HL-60/S4 (cell line): ENCODE results near the gene SYNGR2.
"Not testable (repeated sequence)": the region's sequence is repeated elsewhere in the genome, so short reads cannot be mapped to it uniquely, and the experiment has no call there.

Source experiments
- in situ Hi-C: fragments of 300-500 bp; cut with MboI; formaldehyde crosslinking; loops from 2 replicates; pipeline ENCODE4 v1.14.3; 2022; ENCODE audit warnings: low sequenced_read_pairs

The SYNGR2 gene

DNA sequence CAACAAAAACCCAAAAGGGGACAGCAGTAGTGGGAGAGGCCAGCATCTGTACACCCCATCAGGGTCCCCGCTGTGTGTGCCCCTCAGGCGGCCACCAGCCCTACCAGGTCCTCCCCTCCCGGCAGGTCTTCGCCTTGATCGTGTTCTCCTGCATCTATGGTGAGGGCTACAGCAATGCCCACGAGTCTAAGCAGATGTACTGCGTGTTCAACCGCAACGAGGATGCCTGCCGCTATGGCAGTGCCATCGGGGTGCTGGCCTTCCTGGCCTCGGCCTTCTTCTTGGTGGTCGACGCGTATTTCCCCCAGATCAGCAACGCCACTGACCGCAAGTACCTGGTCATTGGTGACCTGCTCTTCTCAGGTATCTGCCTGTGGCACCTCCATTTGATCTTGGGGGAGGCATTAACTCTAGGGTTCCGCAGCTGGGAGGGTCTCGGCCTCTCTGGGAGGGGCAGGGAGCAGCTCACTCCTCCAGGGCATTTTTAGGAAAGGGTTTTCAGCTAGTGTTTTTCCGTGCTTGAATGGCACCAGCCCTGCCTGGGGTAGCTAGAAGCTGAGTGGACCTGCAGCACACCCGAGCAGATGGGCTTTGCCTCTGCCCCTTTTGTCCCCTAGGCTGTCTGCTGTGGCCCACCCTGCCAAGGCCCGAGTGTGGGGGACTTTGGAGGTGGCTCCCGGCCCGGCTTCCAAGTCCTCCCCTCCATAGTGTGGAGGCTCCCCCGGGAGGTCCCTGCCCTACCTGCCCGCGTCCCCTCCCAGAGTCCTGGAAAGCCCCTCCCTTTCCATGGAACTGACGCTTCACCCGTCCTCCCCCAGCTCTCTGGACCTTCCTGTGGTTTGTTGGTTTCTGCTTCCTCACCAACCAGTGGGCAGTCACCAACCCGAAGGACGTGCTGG is 2.6 kb downstream of the SYNGR2 start:
- in situ Hi-C loops: no loop called here

- in situ Hi-C loops: not testable (repeated sequence)
These were observed 3.3 kb downstream of the SYNGR2 start for GRCh38 chr17:78171591-78172248.

DNA sequence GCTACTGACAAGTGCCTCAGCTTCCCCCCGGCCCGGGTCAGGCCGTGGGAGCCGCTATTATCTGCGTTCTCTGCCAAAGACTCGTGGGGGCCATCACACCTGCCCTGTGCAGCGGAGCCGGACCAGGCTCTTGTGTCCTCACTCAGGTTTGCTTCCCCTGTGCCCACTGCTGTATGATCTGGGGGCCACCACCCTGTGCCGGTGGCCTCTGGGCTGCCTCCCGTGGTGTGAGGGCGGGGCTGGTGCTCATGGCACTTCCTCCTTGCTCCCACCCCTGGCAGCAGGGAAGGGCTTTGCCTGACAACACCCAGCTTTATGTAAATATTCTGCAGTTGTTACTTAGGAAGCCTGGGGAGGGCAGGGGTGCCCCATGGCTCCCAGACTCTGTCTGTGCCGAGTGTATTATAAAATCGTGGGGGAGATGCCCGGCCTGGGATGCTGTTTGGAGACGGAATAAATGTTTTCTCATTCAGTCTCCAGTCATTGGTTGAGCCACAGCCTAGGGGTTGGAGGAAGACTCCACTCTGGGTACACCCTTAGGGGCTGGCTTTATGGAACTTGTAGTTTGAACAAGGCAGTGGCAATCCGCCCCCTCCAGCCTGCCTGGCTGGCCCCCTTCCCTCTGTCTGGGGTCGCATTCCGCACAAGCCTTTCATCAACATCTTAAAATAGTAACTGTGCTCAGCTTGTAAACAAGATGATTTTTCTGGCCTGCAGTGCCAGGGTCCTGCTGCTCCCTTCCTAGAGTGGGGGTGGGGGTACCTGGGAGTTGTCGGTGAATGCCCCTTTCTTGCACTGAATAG is 4.1 kb downstream of the SYNGR2 start:
- in situ Hi-C loops: no loop called here

DNA sequence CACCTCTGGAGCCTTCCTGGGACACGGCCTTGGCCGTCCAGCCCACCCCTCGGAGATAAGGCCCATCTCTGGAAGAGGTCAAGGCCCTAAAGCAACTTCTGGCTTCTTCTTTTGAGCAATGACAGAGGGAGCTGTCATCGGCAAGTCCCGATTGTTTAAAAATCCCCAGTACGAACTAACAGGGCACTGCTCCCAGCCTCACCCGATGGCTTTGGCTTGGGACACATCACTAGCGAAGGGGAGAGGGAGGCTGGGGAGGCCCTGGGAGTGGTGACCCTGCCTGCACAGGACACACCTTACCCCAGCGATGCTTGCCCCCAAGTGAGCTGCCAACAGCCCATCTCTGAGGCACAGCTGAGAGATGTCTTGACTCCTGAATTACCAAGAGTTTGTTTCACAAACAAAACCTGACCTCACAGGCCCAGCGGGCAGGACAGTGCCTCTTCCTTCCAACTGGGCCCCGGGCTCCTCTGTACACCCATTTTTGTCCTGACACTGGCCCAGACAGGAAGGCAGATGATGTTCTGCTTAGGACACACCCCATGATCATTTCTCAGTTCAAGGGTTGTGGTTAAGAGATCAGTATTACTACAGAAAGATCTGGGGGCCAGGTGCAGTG is 4.8 kb downstream of the SYNGR2 start:
- in situ Hi-C loops: no loop called here

GRCh38 chr17:78174346-78174869 is 6.0 kb downstream of the SYNGR2 start:
- in situ Hi-C loops: no loop called here

DNA sequence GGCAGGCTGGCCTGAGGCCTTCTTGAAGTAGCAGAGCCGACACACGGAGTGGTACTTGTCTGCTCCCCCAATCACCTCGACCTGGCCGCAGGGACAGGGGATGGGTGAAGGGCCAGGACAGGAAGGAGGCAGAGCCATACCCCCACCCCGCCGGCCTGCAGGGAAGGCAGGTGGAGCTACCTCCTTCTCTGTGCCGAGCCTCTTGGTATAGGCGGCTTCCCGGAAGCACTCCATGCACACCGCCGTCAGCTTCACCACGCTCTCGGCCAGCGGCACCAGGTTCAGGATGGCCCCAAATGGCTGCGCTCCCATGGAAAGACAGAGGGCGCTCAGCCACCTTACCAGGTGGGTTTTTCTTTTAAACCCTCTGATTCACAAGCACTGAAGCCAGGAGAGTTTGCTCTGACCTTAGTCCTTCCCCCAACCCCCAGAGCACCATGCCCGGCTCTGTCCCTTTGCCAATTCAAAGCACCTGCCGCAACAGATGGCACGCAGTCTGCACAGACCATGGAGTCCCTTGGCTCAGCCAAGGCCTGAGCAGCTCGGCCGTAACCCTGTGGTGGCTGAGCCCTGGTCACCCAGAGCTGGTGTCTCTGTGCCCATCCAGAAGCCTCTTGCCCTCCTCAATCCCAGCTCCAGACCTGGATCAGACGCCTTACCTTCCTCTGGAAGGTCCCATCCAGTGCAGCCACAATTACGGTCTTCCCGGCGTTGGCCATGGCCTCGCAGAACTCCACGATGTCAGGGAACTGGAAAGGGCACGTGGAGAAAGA is 6.7 kb downstream of the SYNGR2 start:
- in situ Hi-C loops: no loop called here

GRCh38 chr17:78175643-78175981 is 7.2 kb downstream of the SYNGR2 start:
- in situ Hi-C loops: no loop called here

GRCh38 chr17:78176548-78177025 is 8.2 kb downstream of the SYNGR2 start:
- in situ Hi-C loops: no loop called here

DNA sequence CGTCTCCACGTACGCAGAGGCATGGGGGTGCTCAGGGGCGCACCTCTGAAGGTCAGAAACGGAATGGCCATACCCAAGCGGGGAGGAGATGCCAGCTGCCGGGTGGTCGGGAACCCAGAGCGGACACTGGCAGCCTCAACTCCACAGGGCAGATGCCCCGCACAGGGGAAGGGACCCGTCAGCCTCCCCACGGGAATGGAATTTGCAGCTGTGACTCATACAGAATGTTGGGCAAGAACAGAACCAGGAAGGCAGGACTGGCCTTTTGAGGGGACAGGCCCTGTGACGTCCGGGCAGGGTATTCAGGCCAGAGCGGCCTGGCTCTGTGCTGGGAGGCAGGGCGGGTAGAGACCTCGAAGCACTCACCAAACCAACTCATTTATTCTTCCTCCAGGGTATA is 11.0 kb downstream of the SYNGR2 start:
- in situ Hi-C loops: no loop called here

- in situ Hi-C loops: no loop called here
These were observed 11.7 kb downstream of the SYNGR2 start for GRCh38 chr17:78180083-78180482.

- in situ Hi-C loops: no loop called here
These were observed 12.1 kb downstream of the SYNGR2 start for GRCh38 chr17:78180508-78180907.

DNA sequence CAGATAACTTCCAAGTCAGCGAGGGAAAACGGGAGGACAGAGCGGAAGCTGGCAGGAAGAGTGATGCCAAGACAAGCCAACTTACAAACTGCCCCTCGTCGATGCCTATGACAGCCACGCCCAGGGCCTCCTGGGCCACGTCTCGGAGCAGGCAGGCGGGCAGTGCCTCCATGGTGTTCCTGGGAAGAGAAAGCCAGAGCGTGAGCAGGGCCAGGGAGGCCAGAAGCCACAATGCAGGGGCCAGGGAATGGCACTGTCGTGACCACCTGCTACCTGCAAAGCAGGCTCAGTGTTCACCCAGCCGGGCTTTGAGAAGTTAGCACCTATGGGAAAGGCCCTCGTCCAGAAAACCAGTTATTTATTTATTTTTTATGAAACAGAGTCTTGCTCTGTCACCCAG is 14.1 kb downstream of the SYNGR2 start:
- in situ Hi-C loops: no loop called here

DNA sequence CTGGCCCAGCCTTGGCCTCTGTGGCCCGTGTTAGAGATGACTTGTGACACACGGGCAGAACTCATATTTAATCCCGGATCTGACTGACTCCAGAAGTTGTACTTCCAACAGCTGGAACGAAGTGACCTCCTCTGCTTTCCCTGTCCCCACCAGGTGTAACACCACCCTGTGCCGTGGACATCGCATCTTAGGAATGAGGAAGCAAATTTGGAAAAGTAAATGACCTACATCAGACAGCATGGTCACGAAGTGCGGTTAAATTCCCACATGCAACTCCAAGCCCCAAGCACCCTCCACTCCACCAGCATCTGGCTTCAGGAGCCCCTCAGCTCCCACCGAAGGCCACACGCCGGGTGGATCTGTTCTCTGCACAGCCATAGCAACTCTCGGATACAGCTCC is 15.5 kb downstream of the SYNGR2 start:
- in situ Hi-C loops: no loop called here

DNA sequence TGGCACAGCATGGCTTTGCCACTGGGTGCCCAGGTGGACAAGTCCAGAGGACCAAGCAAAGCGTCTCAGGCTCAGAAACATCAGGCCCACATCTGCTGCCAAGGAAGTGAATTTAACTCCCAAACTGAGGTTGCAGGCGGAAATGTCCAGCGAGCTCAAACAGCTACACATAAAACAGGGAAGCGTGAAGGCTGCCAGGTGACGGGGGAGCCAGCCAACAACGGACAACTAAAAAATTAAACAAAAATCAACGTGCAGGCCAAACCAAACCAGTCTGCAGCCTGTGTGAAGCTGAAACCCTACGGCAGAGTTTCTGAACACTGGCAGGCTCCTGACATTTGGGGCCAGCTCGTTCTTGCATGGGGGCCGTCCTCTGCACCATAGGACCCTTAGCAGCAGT is 16.0 kb downstream of the SYNGR2 start:
- in situ Hi-C loops: no loop called here

GRCh38 chr17:78184868-78185267 is 16.5 kb downstream of the SYNGR2 start:
- in situ Hi-C loops: no loop called here

GRCh38 chr17:78185981-78186691 is 17.8 kb downstream of the SYNGR2 start:
- in situ Hi-C loops: no loop called here

GRCh38 chr17:78186692-78187595 is 18.6 kb downstream of the SYNGR2 start, which contains the start of the genes AFMID and TK1:
TSS of gene AFMID (plus strand) at chr17:78187362. CDS start at chr17:78187371, 9 bp downstream.
TSS of gene TK1 (minus strand) at chr17:78187052. CDS start at chr17:78186994, 58 bp downstream.
- in situ Hi-C loops: no loop called here

GRCh38 chr17:78196716-78197115 is 28.3 kb downstream of the SYNGR2 start:
- in situ Hi-C loops: no loop called here
